ENCODE results near the gene ITGB1BP1. TPM values are rescaled to one million over a fixed set of nuclear protein-coding genes. Genes with fewer than 3 reads are reported as not detected.
"Not testable (repeated sequence)": the region's sequence is repeated elsewhere in the genome, so short reads cannot be mapped to it uniquely, and the experiment has no call there.

ITGB1BP1 gene
- total RNA-seq, 4 donors from 2014 or later: 24.9 to 50.9 (median 30.8) TPM

- Histone ChIP-seq H3K9me3 (no peaks in the 10 kb centered on the region), H3K4me1 (peaks cover 15% of the 10 kb centered on the region), H3K4me3 (no peak overlapping the region), H3K36me3 (peaks cover 21% of the 10 kb centered on the region), H3K27ac (no peak overlapping the region), H3K27me3 (no peaks in the 10 kb centered on the region)
- TF ChIP-seq POLR2AphosphoS5 (IDR thresholded peaks at IDR 0.05): no peak
- TF ChIP-seq EP300 (IDR thresholded peaks at IDR 0.05): no peak
- TF ChIP-seq POLR2A (IDR thresholded peaks at IDR 0.05): no peak
- TF ChIP-seq CTCF (IDR thresholded peaks at IDR 0.05): no peak
- DNase-seq (ENCODE audit: low spot score in 2 of 2): peak in 1 of 2 donors; percentile 61
- 76% methylated on average over 11 of the region's 12 CpGs for WGBS
Observed at GRCh38 chr2:9400268-9401058, 22.9 kb downstream of the ITGB1BP1 start.

- Histone ChIP-seq H3K36me3 (peaks cover 32% of the 10 kb centered on the region), H3K4me3 (no peak overlapping the region), H3K27ac (peak overlapping the region; percentile 48), H3K4me1 (peaks cover 11% of the 10 kb centered on the region), H3K9me3 (no peaks in the 10 kb centered on the region), H3K27me3 (no peaks in the 10 kb centered on the region)
- 69% methylated on average over 13 of the region's 20 CpGs for WGBS
- TF ChIP-seq POLR2A (IDR thresholded peaks at IDR 0.05): no peak
- no peak for TF ChIP-seq EP300 (IDR thresholded peaks at IDR 0.05)
- no peak for TF ChIP-seq CTCF (IDR thresholded peaks at IDR 0.05)
- TF ChIP-seq POLR2AphosphoS5 (IDR thresholded peaks at IDR 0.05): no peak
- DNase-seq (ENCODE audit: low spot score in 2 of 2): peak in 1 of 2 donors; percentile 82
Observed at GRCh38 chr2:9398881-9399780, 24.2 kb downstream of the ITGB1BP1 start.

GRCh38 chr2:9398251-9398650 lies 25.1 kb downstream of the ITGB1BP1 start:
- not testable (repeated sequence) for H3K4me3 ChIP-seq, H3K27me3 ChIP-seq, H3K9me3 ChIP-seq
- over 99% methylated on average over 11 of the region's 11 CpGs for WGBS
- peaks cover 11% of the 10 kb centered on the region for H3K4me1 ChIP-seq
- H3K36me3 ChIP-seq: peaks cover 39% of the 10 kb centered on the region
- DNase-seq (ENCODE audit: low spot score in 2 of 2): peak in 1 of 2 donors; percentile 62
- H3K27ac ChIP-seq: peak overlapping the region; percentile 22

- Histone ChIP-seq H3K4me1 (peaks cover 20% of the 10 kb centered on the region), H3K9me3 (no peaks in the 10 kb centered on the region), H3K27me3 (no peaks in the 10 kb centered on the region), H3K27ac (no peak overlapping the region), H3K36me3 (peaks cover 42% of the 10 kb centered on the region), H3K4me3 (no peak overlapping the region)
- DNase-seq (ENCODE audit: low spot score in 2 of 2): peak in 1 of 2 donors; percentile 50
- no peak for TF ChIP-seq POLR2A (IDR thresholded peaks at IDR 0.05)
- TF ChIP-seq EP300 (IDR thresholded peaks at IDR 0.05): no peak
- no peak for TF ChIP-seq POLR2AphosphoS5 (IDR thresholded peaks at IDR 0.05)
- no peak for TF ChIP-seq CTCF (IDR thresholded peaks at IDR 0.05)
- 97% methylated on average over 14 of the region's 14 CpGs for WGBS
Observed at GRCh38 chr2:9397201-9397600, 26.1 kb downstream of the ITGB1BP1 start.

GRCh38 chr2:9394816-9395215 lies 28.5 kb downstream of the ITGB1BP1 start:
- WGBS: 97% methylated on average over 6 of the region's 15 CpGs
- H3K4me3 ChIP-seq: no peak overlapping the region
- peak in 1 of 2 donors; percentile 52 for DNase-seq (ENCODE audit: low spot score in 2 of 2)
- H3K27me3 ChIP-seq: no peaks in the 10 kb centered on the region
- H3K4me1 ChIP-seq: peaks cover 22% of the 10 kb centered on the region
- no peaks in the 10 kb centered on the region for H3K9me3 ChIP-seq
- TF ChIP-seq POLR2A (IDR thresholded peaks at IDR 0.05): no peak
- no peak overlapping the region for H3K27ac ChIP-seq
- H3K36me3 ChIP-seq: peaks cover 47% of the 10 kb centered on the region
